Fibroblast of peridontal ligament (primary cell): ENCODE data around the gene ZNF622.

Experiments used
- DNase-seq: peaks from one replicate; pipeline ENCODE4 v3.0.0-alpha.2; 2010; ENCODE audit errors: extremely low read depth

ZNF622 gene

DNA sequence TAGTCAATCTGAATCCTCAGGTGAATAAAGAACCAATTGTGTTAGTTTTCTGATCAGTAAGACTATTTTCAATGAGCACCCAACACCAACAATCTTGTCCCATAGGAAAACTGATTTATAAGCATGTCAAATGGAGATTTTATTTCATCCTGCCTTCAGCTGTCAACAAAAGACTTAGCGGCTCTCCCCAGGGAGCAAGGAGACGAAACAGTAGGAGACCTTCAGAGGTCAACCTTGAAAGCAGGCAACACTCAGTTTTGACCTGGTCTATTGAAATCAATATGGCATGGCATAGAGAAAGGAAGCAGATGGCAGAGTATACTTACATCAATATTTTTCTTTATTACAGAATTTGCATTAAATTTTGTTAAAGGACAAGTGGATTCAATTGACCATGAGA is 34.1 kb downstream of the ZNF622 start:
- no peak for DNase-seq

DNA sequence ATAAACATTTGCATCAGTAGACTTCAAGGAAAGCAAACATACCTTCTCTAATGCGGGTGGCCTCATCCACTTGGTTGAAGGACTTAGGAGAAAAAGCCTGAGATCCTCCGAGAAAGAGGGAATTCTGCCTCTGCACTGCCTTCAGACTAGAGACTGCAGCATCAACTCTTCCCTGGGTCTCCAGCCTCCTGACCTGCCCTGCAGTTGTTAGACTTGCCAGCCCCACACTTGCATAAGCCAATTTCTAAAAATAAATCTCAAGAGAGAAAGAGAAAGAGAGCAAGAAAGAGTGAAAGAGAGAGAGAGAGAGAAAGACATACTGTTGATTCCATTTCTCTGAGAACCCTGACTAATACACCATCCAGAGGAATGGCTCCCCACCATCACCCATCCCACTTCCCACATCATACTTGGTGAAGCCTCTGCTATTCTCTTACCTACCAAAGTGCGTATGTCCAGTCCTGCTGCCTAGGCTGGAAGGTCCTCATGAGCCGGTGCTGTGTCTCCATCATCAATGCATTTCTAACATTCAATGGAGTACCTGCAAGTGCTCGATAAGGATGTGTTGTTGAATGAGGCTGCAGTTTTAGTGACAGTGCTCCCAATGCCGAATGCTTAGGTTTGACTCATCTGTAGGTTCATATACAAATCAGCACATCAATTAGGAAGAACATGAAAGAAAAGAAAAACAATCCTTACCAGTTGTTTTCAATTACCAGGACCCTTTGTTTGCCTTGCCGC is 35.1 kb downstream of the ZNF622 start:
- DNase-seq: no peak

DNA sequence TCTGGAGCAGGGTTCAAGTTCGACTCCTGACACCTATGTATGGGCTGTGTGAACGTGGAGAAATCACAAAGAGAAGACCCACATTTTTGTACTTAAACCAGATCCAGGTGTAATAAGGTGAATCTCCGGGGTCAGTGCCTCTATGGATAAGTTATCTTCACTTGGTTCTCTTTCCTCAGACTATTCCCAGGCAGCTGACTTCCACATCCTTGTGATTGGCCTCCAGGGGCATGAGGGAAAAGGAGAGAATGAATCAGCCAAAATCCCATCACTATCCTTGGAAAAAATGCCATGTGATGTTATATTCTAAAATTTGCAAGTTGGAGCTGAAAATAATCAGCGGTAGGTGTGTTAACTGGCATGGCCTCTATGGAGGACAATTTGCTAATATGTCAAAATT is 37.2 kb downstream of the ZNF622 start:
- DNase-seq: no peak

DNA sequence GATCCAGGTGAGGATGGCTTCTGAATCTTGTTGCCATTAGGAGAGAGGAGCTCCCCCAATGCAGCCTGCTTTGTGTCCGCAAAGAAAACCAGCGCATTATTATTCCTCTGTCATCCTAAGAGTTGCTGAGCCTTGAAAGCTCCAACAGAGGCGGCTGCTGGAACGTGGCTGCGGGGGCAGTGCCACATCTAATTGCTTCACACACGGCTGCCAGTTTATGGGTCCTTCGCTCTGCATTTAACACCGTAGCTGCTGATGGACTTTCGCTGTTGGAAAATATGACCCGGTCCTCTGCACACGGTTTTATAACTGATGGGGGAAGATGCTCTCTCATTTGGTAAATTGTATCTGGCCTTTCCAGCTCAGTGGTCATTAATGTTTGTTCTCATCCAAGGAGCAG is 38.0 kb downstream of the ZNF622 start:
- no peak for DNase-seq

DNA sequence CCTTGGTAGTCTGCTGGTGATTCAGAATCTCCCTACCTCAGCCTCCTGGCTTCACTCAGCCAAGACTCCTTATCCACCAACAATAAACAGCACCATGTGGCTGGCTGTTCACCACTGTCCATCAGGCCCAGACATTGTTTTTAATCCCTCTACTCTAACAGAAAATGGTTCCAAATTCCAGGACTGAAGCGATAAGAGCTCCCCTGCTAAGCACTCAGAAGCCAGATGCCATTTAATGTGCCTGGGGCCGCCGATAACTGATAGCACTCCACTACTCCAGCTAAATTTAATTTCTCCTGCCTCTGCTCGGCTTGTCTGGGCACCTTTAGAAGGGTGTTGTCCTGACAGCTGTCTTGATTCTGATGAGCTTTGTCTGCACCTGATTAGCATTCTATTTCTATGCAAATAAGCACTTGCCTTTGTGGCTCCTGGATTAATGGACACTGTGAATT is 47.1 kb downstream of the ZNF622 start:
- no peak for DNase-seq

DNA sequence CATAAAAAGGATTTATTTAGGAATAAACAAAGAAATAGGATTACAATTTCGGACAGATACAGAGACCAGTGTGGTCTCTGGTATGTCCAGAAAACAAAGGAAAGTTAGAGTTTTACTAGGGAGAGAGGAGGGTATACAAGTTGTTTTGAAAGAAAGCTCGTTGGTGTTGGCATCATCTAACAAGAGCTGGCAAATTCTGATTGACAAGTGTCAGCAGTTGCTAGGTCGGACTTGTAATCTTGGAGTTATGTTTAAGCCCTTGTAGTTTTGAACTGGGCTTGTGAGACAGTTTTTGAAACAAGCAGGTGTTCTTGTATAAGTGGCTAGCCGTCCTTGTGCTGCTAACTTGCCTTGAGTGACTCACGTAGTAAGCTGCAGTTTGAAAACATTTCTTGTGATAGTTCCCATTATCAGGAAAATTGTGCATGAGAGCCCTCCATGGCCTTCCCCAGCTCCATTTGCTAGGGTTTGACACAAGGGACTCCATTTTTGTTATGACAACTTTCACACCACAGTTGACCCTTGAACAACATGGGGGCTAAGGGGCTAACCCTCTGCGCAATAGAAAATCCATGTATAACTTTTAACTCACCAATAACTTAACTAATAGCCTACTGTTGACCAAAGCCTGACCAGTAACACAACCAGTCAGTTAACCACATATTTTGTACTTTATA is 48.1 kb downstream of the ZNF622 start:
- no peak for DNase-seq

DNA sequence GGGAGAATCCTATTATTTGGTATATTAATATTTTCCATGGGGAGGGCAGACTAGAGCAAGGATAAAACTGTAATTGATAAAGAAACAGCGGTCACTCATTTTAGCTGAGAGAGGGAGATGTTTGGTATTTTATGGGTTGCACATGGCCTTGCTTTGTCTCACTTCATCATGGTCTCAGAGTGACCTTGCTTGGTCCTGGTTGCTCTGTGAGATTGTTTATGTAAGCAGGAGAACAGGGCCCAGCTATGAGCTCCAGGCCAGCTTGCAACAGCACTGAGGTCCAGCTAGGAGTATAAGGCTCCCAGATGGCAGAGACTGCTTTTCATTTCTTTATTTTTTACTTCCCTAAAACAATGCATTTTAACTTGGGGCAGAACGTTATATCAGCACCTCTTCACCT is 50.7 kb downstream of the ZNF622 start:
- no peak for DNase-seq

DNA sequence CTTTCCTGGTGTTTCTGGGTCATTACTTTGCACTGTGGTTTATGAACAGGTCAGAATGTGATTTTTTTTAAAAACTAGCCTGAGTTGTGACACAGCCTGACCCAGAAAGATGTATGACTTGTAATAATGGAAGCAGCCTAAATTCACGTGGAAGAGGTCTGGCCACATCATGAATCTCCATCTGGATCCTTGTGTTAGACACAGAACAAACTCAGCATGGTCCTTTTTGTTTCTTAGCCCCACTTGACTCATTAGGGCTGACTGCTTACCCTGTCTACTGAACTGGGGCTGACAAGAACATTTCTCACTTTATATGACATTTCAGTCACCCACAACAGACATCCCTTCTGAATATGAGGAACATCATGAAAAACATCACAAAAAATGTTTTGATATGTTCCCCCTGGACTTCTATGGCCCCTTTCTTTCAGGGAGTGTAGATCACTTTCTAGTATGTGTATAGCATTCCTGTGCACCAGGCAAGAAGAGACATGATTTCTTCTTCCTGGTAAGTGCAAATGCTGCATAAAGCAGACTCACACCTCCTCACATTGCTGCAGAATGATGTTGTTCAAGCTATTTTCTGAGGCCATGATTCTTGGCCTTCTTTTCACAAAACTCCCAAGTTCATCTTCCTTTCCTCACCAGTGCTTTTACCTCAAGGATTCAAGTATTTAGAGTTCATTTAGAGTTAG is 52.3 kb downstream of the ZNF622 start:
- no peak for DNase-seq

DNA sequence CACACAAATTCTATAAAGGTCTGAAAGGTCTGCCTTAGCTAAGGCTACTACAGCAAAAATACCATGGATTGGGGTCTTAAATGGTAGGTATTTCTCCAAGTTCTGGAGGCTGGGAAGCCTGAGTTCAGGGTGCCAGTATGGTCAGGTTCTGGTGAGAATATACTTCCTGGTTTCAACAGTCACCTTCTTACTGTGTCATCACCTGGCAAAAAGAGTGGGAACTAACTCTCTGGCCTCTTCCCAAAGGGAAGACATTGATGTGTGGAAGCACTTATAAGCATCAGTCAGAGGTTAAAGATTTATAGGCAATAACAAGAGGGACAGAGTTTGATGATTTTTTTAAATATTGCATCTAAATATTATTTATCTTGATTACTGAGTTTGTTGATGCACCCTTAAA is 53.0 kb downstream of the ZNF622 start:
- DNase-seq: no peak

DNA sequence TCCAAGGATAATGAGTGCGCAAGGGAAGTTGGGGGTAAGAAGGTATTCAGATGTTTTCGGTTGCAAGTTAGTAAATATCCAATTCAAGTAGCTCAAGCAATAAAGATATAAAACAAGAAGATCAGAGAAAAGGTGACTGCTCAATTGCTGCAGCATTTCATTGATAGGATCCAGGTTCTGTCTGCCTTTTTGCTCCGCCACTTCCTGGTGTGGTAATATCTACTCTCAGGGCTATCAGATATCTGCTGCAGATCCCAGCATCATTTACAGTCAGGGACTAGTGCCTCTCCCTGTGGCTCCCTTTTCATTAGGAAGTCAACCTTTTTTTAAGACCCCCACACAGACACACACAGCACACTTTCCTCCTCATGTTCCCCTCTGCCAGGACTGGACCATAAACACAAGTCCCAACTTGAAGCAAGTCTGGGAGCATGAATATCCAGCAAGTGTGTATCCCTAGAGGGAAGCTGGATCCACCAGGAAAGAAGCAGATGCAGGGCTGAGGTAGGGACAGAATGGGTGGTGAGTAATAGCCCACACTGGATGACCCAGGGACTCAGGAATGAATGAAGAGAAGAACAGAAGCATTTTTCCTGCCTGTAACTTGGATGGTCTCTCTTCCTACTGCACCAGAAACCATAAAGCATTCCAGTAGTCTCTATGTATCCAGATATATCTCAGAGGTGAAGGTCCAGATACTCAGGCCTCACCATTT is 53.7 kb downstream of the ZNF622 start:
- DNase-seq: no peak

DNA sequence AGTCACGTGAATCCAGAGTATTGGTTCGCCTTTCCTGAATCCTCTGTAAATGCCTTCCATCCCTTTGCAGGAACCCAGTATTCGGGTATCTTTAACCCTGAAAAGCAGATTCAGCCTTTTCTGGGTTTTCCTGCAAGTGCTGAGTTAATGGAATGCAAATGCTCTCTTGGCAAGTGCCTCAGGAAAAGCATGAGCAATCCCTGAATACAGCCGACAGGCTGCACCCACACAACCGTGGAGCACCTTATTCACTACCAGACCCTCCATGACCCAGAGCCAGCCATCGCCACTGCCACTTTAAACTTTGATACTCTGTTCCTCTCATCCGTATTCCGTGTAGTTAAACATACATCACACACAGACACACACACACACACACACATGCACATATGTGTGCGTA is 54.4 kb downstream of the ZNF622 start:
- no peak for DNase-seq

DNA sequence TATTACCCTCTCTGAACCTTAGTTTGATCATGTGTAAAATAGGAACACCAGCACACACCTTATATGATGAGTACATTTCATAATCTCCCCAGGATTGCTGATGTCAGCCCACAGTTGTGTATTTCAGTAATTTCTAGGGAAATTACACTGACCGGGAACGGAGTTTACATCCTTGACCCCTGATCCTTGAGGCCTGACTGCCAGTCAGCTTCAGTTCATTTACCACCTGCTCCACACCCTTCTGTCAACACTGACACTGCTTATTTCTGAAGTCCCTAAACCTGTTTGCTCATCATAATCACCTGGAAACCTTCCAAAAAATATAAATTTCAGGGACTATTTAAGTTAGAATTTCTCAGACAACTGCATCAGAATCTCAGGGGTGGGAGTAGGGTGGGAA is 55.3 kb downstream of the ZNF622 start:
- no peak for DNase-seq

DNA sequence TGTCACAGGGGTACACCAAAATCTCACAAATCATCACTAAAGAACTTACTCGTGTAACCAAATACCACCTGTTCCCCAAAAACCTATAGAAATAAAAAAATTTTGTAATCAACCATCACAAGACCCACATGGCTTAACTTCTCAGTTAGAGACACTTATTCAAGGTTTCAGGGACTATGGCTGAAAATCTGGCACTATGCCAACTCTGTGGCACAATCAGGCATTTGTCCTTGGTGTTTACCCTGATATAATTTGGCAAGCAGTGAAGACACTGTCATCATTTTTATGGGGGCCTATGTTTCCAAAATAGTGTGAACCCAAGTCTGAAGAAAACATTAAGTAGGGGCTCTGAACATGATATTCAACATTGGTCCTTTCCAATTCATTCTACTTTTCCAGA is 59.0 kb downstream of the ZNF622 start:
- no peak for DNase-seq

DNA sequence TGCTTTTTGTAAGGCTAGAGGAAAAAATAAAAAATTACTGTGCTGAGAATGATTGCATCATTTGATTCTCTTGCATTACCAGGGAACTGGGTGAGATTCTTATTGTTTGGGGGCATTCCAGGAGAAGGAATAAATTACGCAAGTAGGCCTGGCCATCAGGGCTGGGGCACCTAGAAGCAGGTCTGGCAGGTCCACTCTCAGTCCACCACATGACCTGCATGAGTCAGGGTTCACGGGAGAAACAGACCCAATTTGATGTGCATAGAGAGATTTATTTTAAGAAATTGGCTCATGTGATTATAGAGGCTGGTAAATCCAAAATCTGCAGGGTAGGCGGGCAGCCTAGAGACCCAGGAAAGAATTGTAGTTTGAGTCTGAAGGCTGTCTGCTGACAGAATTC is 59.6 kb downstream of the ZNF622 start:
- no peak for DNase-seq
